Activated naive CD8-positive, alpha-beta T cell treated with anti-CD3 and anti-CD28 coated beads for 36 hours (primary cell): ENCODE results near the gene RSPO4. TPM values are rescaled to one million over a fixed set of nuclear protein-coding genes. Genes with fewer than 3 reads are reported as not detected.

Source experiments
- DNase-seq: peaks from one replicate; pipeline ENCODE4 v3.0.0; 2021
- H3K27ac Mint-ChIP-seq: one replicate; pipeline ENCODE4 v1.8.0; 2022; ENCODE audit warnings: mild to moderate bottlenecking, moderate library complexity, mixed read lengths
- H3K27me3 Mint-ChIP-seq: one replicate; pipeline ENCODE4 v1.8.0; 2022; ENCODE audit warnings: mild to moderate bottlenecking, mixed read lengths
- H3K36me3 Mint-ChIP-seq: one replicate; pipeline ENCODE4 v1.8.0; 2021; ENCODE audit warnings: mild to moderate bottlenecking, mixed read lengths
- H3K4me1 Mint-ChIP-seq: one replicate; pipeline ENCODE4 v1.8.0; 2021; ENCODE audit warnings: mixed read lengths
- H3K4me3 Mint-ChIP-seq: one replicate; pipeline ENCODE4 v1.8.0; 2022; ENCODE audit warnings: mild to moderate bottlenecking, moderate library complexity, mixed read lengths
- H3K9me3 Mint-ChIP-seq: one replicate; pipeline ENCODE4 v1.8.0; 2022; ENCODE audit warnings: mixed read lengths
- total RNA-seq, 2 experiments: library from RNA; stranded (reverse); gene quantifications; one replicate each; pipeline ENCODE4 v1.2.3, GENCODE V29; 2021

RSPO4 gene
- total RNA-seq, 2 experiments from 2014 or later = not detected

- Mint-ChIP-seq H3K4me3 (no peak overlapping the region), H3K27me3 (no peaks in the 10 kb centered on the region), H3K36me3 (peaks cover 1% of the 10 kb centered on the region), H3K9me3 (no peaks in the 10 kb centered on the region), H3K4me1 (no peaks in the 10 kb centered on the region), H3K27ac (no peak overlapping the region)
- no peak for DNase-seq
Measured at GRCh38 chr20:1015181-1015580, 13.1 kb upstream of the RSPO4 start.

GRCh38 chr20:1014471-1014870 lies 12.4 kb upstream of the RSPO4 start:
- no peaks in the 10 kb centered on the region for H3K9me3 Mint-ChIP-seq
- H3K27ac Mint-ChIP-seq = no peak overlapping the region
- DNase-seq = no peak
- H3K4me1 Mint-ChIP-seq = no peaks in the 10 kb centered on the region
- H3K27me3 Mint-ChIP-seq = peaks cover 3% of the 10 kb centered on the region
- no peaks in the 10 kb centered on the region for H3K36me3 Mint-ChIP-seq
- H3K4me3 Mint-ChIP-seq = no peak overlapping the region

GRCh38 chr20:1013566-1014340 lies 11.6 kb upstream of the RSPO4 start:
- Mint-ChIP-seq H3K9me3 (no peaks in the 10 kb centered on the region), H3K36me3 (no peaks in the 10 kb centered on the region), H3K27ac (no peak overlapping the region), H3K27me3 (peaks cover 6% of the 10 kb centered on the region), H3K4me3 (no peak overlapping the region), H3K4me1 (no peaks in the 10 kb centered on the region)
- no peak for DNase-seq

- Mint-ChIP-seq H3K4me3 (no peak overlapping the region), H3K9me3 (no peaks in the 10 kb centered on the region), H3K27me3 (peaks cover 6% of the 10 kb centered on the region), H3K27ac (no peak overlapping the region), H3K36me3 (no peaks in the 10 kb centered on the region), H3K4me1 (no peaks in the 10 kb centered on the region)
- DNase-seq = no peak
Measured at GRCh38 chr20:1012359-1013168, 10.5 kb upstream of the RSPO4 start.

GRCh38 chr20:1010659-1011058 lies 8.5 kb upstream of the RSPO4 start:
- Mint-ChIP-seq H3K36me3 (no peaks in the 10 kb centered on the region), H3K27ac (no peak overlapping the region), H3K4me3 (no peak overlapping the region), H3K9me3 (no peaks in the 10 kb centered on the region), H3K27me3 (peaks cover 8% of the 10 kb centered on the region), H3K4me1 (no peaks in the 10 kb centered on the region)
- DNase-seq = no peak

GRCh38 chr20:1005452-1006027 lies 3.4 kb upstream of the RSPO4 start:
- no peaks in the 10 kb centered on the region for H3K9me3 Mint-ChIP-seq
- H3K4me1 Mint-ChIP-seq = peaks cover 5% of the 10 kb centered on the region
- H3K27me3 Mint-ChIP-seq = peaks cover 50% of the 10 kb centered on the region
- no peaks in the 10 kb centered on the region for H3K36me3 Mint-ChIP-seq
- no peak overlapping the region for H3K4me3 Mint-ChIP-seq
- H3K27ac Mint-ChIP-seq = no peak overlapping the region
- DNase-seq = peak; percentile 10

GRCh38 chr20:1003920-1004697 lies 2.0 kb upstream of the RSPO4 start:
- Mint-ChIP-seq H3K27me3 (peaks cover 54% of the 10 kb centered on the region), H3K4me1 (peaks cover 5% of the 10 kb centered on the region), H3K27ac (no peak overlapping the region), H3K9me3 (no peaks in the 10 kb centered on the region), H3K4me3 (no peak overlapping the region), H3K36me3 (no peaks in the 10 kb centered on the region)
- DNase-seq = no peak

GRCh38 chr20:1002682-1003561 lies 811 bp upstream of the RSPO4 start:
- Mint-ChIP-seq H3K9me3 (no peaks in the 10 kb centered on the region), H3K4me1 (peaks cover 5% of the 10 kb centered on the region), H3K27ac (no peak overlapping the region), H3K27me3 (peaks cover 55% of the 10 kb centered on the region), H3K4me3 (peak overlapping the region; percentile 72), H3K36me3 (no peaks in the 10 kb centered on the region)
- DNase-seq = no peak

- no peak overlapping the region for H3K4me3 Mint-ChIP-seq
- H3K27me3 Mint-ChIP-seq = peaks cover 55% of the 10 kb centered on the region
- H3K27ac Mint-ChIP-seq = no peak overlapping the region
- H3K36me3 Mint-ChIP-seq = no peaks in the 10 kb centered on the region
- DNase-seq = no peak
- peaks cover 5% of the 10 kb centered on the region for H3K4me1 Mint-ChIP-seq
- no peaks in the 10 kb centered on the region for H3K9me3 Mint-ChIP-seq
Measured at GRCh38 chr20:1001116-1001515, 995 bp downstream of the RSPO4 start.

- peaks cover 5% of the 10 kb centered on the region for H3K4me1 Mint-ChIP-seq
- H3K4me3 Mint-ChIP-seq = no peak overlapping the region
- no peak overlapping the region for H3K27ac Mint-ChIP-seq
- H3K27me3 Mint-ChIP-seq = peaks cover 41% of the 10 kb centered on the region
- no peak for DNase-seq
- no peaks in the 10 kb centered on the region for H3K9me3 Mint-ChIP-seq
- no peaks in the 10 kb centered on the region for H3K36me3 Mint-ChIP-seq
Measured at GRCh38 chr20:998231-998830, 3.8 kb downstream of the RSPO4 start.

- Mint-ChIP-seq H3K27me3 (peaks cover 34% of the 10 kb centered on the region), H3K27ac (no peak overlapping the region), H3K4me3 (no peak overlapping the region), H3K9me3 (no peaks in the 10 kb centered on the region), H3K36me3 (no peaks in the 10 kb centered on the region), H3K4me1 (peaks cover under 1% of the 10 kb centered on the region)
- DNase-seq = no peak
Measured at GRCh38 chr20:997486-997885, 4.6 kb downstream of the RSPO4 start.

- Mint-ChIP-seq H3K9me3 (no peaks in the 10 kb centered on the region), H3K4me3 (no peak overlapping the region), H3K27me3 (peaks cover 37% of the 10 kb centered on the region), H3K36me3 (no peaks in the 10 kb centered on the region), H3K4me1 (peaks cover 2% of the 10 kb centered on the region), H3K27ac (no peak overlapping the region)
- no peak for DNase-seq
Measured at GRCh38 chr20:997016-997415, 5.1 kb downstream of the RSPO4 start.

- no peak overlapping the region for H3K4me3 Mint-ChIP-seq
- peaks cover 4% of the 10 kb centered on the region for H3K4me1 Mint-ChIP-seq
- DNase-seq = no peak
- H3K9me3 Mint-ChIP-seq = no peaks in the 10 kb centered on the region
- H3K27ac Mint-ChIP-seq = no peak overlapping the region
- H3K36me3 Mint-ChIP-seq = no peaks in the 10 kb centered on the region
- H3K27me3 Mint-ChIP-seq = peaks cover 31% of the 10 kb centered on the region
Measured at GRCh38 chr20:995170-995569, 6.9 kb downstream of the RSPO4 start.
